Measurements from ENCODE around the gene IFFO2.

Gene IFFO2

DNA sequence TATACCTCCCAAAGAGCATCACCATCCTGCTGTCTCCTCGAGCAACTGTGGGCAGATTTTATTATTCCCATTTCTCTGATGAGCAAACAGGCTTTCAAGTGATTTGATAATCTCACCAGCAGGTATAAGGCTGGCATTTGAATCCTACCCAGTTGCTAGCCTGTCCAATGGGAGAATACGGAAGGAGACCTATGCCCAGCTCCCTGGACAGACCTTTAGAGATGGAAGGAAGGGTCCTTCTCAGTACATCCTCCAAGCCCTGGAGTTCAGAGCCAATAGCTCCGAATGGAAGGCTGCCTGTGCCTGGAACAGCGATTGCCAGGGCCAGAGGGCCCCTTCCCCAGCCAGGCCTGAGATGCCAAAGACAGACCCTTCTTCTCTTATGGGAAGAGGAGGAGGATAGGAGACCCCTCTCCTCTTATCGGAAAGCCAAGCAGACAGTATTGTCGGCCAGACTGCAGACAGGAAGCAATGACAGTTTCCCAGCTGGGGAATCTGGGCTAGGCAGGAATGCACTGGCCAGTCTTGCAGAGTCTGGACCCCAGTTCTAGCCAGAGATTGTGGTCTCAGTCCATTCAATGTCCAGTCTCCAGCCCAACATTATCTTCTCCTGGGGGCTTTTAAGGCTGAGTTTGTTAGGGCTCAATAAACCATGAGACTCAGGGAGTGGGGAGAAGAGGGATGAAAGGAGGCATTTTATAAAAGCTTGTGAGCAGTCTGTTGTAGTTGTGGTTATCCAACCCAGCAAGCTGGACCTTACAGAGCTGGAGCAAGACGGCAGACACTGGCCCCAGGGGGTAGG lies 2.0 kb downstream of the IFFO2 start:
- in situ Hi-C loops (cut with MboI; ENCODE audit: low pct_unique_long_range_greater_than_20kb, low sequenced_read_pairs): no loop called here
- DNase-seq: no peak

DNA sequence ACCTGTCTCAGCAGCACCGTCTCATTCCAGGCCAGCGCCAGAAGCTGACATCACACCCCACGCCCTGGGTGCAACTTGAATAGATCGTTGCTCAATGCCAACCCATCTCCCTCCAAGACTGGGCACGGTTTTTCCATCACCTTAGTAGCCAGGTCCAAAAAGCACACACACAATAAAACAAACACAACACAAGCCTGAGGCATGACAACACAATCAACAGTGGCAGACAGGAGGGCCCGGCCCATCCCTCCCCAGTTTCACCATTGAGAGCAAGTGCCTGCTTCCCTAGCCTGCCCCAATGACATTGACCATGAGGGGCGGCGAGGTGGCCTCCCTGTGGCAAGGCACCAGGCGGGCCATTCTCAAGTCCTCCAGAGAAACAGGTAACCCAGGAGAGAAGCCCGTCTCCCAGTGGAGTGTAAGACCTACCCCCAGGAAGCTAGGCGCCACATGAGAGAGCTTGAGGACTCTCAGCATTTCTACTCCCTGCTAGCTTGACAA lies 2.7 kb downstream of the IFFO2 start:
- in situ Hi-C loops (cut with MboI; ENCODE audit: low pct_unique_long_range_greater_than_20kb, low sequenced_read_pairs): no loop called here
- DNase-seq: no peak

DNA sequence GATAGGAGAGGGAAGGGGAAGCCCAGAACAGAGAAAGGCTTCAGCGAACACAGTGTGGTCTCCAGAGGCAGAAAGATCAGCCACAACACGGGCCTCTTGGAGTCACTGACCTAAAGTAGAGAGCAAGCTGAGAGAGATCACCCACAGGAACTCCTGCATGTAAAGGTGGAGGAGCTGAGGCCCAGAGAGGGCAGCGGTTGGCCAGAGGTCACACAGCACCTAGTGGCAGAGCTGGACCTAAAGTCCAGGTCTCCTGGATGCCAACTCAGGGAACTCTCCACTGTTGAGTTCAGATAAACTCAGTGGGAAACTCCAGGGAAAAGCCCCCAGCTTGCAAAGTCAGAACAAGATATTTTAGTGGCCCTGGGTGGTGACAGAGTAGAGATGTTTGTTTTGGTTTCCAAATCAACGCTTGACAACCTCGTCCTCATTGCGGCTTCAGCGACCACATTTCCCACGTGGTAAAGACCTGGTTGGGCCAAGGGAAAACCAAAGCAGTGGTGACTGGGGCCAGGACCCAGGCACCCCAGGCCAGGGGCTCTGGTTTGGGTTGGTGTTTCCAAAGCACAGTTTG lies 4.6 kb downstream of the IFFO2 start:
- peak; percentile 55 for DNase-seq
- in situ Hi-C loops (cut with MboI; ENCODE audit: low pct_unique_long_range_greater_than_20kb, low sequenced_read_pairs): no loop called here

DNA sequence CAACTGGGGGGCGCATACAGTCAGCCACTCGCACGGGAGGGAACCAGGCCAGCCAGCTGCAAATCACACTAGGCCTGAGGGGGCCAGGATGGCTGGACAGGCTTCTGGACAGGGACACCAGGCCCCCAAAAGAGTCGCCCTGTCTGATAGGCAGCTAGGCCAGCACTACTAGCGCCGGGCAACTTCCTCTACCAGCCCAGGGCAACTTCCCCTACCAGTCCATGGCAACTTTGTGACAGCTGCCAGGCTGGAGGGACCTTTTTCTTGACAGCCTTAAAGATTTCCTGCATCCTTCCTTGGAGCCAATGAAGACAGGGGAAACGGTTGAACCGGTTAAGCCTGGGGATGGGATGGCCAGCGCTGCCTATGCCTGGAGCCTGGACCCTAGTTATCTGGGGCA lies 5.1 kb downstream of the IFFO2 start:
- DNase-seq: peak; percentile 45
- in situ Hi-C loops (cut with MboI; ENCODE audit: low pct_unique_long_range_greater_than_20kb, low sequenced_read_pairs): no loop called here

DNA sequence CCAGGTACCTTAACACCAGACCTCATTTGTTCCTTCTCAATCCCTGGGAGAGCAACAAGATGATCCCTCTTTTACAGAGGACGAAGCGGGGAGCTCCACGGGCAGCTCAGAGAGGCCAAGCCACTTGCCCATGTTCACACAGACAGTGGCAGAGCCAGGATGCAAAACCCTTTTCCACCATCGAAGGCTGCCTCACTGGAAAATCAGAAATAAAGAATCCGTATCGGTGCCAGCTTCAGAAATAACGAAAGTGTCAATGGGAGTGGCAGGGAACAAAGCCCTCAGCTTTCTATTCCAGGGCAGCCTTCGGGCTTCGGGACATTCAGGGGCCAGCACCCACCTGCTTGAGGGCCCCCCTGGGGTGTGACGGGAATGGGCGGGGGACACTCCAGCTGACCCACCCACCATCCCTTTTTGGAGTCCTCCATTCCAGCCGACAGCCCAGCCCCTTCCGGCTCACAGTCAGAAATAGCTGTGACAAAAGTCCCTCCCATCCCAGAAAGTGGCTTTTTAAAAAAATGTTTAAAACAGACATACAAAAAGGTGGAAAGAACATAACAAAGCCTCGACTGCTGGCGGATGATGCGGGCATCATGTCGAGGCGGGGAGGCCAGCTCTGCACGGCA lies 6.0 kb downstream of the IFFO2 start:
- no peak for DNase-seq
- in situ Hi-C loops (cut with MboI; ENCODE audit: low pct_unique_long_range_greater_than_20kb, low sequenced_read_pairs): no loop called here

DNA sequence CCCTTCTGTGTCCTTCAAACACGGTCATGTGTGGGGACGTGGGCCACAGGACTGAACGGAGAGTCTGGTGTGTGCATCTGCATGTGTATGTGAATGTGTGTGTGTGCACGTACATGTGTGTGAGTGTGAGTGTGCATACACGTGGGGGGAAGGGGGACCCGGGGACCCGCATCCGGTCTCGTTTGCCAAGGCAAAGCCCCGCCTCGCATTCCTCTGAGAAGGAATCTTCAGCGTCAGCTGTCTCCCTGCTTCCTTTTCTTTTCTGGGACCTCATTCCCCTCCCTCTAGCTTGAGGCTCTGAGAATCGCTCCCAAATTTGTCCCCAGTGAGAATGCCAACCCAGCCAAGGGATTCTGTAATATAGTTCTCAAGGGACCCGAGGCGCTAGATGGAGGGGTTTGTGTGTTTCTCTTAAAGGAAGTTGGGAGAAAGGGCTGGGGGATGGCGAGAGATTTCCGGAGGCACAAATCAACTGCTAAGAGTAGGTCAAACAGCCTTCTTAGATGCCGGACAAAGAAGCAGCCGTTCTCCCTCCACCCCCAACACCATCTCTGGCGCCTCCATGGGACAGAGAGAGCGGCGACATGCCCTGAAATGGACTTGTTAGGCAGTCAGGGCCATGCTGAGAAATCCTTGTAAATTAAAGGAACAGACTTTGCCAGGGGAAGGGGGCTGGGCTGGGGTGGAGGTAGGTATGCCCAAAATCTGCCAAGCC lies 6.6 kb downstream of the IFFO2 start:
- DNase-seq: peak; percentile 48
- in situ Hi-C loops (cut with MboI; ENCODE audit: low pct_unique_long_range_greater_than_20kb, low sequenced_read_pairs): no loop called here

DNA sequence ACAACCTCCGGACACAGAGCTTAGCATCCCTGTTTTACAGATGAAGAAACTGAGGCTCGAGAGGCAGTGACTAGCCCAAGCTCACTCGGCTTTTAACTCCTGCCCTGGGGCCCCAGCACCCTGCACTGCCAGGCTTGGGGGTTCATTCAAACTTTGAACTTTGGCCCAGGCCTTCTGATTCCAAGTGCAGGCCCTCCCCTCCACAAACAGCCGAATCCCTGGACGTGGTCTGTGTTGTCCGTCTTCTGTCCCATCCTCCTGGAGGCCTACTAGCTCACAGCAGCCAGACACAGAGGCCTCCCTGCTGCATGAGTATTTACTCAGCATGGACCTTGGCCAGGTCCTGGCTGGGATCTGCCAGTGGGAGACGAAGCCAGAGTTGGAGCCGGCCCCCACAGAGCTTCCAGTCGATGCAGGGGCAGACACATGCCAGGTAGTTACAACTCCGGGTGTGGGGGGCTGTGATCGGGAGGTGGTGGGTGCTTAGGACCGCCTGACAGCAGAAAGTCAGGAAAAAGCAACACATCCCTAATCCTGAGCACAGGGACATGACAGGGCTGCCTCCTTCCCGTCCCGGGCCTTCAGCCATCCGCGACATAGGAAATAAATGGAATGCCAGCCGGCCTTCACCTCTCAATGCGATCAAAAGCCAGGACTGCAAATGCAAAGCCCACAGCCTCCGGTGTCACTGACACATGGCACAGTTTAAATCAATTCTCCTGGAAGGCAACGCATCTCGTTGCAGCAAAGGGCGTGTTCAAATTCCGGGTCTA lies 7.4 kb downstream of the IFFO2 start:
- DNase-seq: no peak
- in situ Hi-C loops (cut with MboI; ENCODE audit: low pct_unique_long_range_greater_than_20kb, low sequenced_read_pairs): no loop called here

DNA sequence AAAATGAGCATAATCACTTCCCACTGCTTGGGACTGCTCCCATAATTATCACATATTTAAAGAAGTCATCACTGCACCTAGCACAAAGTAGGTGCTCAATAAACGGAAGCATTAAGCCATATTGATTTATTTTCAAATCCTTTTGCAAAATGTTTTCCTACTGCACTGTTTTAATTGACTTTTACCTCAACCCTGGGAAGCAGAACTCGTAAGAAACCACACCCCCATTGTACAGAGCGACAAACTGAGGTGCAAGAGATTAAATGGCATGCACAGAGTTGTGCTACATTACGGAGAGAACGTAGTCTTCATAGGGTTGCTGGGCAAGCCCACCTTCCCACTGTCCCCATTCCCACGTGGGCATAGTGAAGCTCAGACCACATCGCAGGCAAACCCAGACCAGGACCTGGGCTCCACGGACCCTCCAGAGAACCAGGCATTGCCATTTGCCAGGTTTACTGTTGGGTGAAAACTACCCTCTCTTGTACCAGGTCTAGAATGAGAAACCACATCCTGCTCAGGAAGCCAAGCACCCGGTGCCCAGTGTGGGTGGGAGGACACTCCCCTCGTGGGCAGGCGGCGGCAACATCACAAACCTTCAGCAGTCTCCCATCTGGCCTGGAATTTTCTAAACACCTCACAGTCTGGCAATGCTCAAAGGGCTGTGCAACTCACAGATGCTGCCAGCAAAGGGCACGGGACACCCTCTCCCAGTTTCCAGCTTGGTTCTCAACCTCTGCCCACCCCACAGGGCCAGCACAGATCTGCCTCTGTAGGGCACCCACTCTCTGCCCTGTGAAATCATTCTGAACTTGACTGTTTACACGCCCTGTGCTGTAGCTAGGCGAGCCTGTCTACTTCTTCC lies 8.2 kb downstream of the IFFO2 start:
- in situ Hi-C loops (cut with MboI; ENCODE audit: low pct_unique_long_range_greater_than_20kb, low sequenced_read_pairs): no loop called here
- no peak for DNase-seq

DNA sequence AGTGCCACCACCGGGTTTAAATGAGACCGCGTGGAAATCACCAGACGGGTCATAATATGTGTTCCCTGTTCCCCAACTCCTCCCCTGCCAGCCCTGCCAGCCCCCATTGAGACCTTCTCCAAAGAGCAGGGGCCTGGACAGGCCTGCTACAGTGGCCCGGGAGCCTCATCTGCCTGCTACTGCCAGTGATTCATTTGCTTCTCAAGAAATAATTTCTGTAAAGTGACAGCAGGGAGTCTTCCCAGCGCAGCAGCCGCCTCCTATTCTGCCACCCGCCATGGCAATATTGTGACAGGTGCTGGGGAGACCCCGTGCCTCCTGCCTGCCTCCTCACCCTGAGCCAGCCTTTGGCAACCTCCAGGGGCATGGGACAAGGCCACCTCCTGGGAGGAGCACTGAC lies 8.9 kb downstream of the IFFO2 start:
- in situ Hi-C loops (cut with MboI; ENCODE audit: low pct_unique_long_range_greater_than_20kb, low sequenced_read_pairs): no loop called here

DNA sequence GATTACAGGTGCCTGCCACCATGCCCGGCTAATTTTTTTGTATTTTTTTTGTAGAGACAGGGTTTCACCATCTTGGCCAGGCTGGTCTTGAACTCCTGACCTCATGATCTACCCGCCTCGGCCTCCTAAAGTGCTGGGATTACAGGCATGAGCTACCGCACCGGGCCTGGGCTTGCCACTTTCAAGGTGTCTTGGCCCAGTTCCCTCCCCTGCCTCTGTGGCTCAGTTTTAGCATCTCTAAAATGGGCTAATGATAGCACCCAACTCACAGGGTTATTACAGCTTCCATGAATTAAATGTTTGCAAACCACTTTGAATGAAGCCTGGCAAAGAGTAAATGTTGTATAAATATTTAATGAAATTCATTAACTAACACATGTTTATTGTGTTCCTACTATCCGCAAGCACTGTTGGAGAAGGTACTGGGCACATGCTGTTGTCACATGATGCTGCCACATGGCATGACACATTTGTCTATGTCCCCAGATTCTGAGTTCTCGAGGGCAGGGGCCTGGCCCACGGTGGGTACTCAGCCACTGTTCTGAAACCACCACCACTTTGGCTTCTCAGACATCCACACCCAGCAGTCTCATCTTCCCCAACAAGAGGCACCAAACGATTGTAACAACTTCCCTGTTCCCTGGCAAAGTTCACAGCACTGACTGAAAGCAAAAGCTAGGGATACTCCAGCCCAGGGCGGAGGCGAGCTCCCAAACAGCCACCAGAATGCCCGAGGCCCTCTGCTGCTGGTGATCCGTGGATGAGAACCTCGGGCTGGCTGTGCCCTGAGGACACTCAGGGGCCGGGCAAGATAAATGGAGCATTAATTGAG lies 9.7 kb downstream of the IFFO2 start:
- in situ Hi-C loops (cut with MboI; ENCODE audit: low pct_unique_long_range_greater_than_20kb, low sequenced_read_pairs): no loop called here
- DNase-seq: no peak

More for the DNA sequence above, 8.9 kb downstream of the IFFO2 start:
- DNase-seq: no peak

DNA sequence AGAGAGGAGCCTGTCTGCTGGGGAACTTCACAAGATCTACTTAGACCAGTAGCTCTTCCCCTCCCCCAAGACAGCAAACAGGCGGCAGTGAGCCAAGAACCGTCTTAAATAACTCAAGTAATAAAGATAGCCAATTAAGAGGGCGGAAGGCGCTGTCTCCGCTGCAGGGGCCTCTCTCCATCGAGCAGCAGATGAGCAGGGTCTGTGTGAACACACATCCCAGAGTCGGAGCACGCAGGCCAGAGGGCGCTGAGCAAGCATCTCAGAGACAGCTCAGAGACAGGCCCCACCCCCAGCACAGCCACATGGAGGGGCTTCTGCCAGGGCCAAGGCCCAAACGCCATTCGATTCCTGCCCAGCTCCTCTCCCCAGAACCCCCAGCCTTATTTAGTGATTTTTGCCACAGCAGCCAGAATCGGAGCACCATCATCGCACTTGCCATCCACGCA lies 11.1 kb downstream of the IFFO2 start:
- no peak for DNase-seq
- in situ Hi-C loops (cut with MboI; ENCODE audit: low pct_unique_long_range_greater_than_20kb, low sequenced_read_pairs): no loop called here

DNA sequence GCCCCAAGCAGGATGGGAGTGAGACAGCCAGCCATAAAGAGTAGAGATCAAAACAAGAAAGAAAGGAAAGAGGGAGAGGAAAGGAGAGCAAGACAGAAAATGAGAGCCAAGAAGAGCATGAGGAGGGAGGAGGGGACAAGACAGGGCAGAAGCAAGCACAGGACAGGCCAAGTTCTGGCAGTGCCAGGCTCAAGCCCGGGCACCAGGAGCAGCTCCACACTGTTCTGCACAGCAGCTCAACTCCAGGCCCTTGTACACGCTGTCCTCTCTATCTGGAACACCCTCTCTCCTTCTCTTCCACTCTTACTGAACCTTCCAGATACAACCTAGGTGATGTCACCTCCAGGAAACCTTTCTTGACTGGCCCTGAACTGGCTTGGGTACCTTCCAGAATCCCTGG lies 11.7 kb downstream of the IFFO2 start:
- DNase-seq: no peak
- in situ Hi-C loops (cut with MboI; ENCODE audit: low pct_unique_long_range_greater_than_20kb, low sequenced_read_pairs): no loop called here

DNA sequence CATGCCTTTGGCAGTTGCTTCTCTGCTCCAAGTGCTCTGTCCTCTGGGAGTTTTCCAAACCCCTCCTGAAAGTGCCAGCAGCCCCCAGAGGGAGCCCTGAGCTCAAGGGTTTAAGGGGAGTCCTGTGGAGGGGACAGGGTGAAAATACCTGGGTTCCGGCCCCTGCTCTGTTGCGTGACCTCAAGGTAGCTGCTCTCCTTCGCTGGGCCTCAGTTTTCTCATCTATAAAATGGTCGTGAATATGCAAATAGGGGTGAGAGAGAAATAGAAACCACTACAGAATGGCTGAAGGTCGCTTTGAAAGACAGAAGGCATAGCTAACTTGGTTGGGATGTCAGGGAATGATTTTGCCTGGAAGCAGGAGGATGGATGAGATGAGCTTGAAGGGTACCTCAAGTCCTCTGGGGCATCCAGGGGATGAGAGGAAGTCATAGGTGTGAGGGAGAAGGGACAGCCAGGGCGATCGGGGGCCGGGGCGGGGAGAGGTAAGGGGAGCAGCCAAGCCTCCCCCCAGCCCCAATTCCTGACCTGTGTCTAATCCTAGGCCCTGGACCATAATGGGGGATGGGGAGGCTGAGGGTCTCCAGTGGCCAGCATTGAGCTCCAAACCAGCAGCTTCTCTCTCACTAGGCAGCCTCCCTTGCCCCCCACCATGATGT lies 12.4 kb downstream of the IFFO2 start:
- in situ Hi-C loops (cut with MboI; ENCODE audit: low pct_unique_long_range_greater_than_20kb, low sequenced_read_pairs): no loop called here
- DNase-seq: no peak

DNA sequence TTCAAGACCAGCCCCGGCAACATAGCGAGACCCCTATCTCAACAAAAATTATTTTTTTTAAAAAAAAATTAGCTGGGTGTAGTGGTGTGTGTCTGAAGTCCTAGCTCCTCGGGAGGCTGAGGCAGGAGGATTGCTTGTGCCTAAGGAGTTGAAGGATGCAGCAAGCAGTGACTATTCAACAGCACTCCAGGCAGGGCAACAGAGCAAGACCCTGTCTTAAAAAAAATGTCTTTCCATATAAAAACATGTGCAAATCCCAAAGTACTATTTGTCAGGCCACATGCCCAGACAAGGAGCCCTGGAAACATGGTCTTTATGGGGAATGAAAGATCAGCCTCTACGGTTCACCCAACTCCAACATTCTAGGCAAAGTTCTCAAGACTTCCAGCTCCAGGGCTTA lies 13.3 kb downstream of the IFFO2 start:
- DNase-seq: no peak
- in situ Hi-C loops (cut with MboI; ENCODE audit: low pct_unique_long_range_greater_than_20kb, low sequenced_read_pairs): no loop called here

DNA sequence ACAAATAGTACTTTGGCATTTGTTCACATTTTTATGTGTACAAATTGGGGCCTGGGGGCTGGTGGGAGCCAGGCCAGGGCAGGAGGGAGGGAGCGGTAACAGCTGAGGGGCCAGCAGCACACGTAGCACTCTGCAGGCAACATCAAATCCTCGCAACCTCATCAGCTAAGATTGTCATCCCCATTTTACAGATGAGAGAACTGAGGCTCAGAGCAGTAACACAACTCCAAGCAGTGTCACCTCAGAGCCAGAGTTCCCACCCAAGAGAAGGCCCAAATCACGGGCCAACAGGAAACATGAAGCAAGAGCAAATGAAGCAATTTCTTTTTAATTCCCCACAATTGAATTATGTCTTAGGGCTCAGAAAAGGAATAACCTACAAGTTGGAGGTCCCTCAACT lies 14.1 kb downstream of the IFFO2 start:
- in situ Hi-C loops (cut with MboI; ENCODE audit: low pct_unique_long_range_greater_than_20kb, low sequenced_read_pairs): no loop called here
- DNase-seq: no peak

DNA sequence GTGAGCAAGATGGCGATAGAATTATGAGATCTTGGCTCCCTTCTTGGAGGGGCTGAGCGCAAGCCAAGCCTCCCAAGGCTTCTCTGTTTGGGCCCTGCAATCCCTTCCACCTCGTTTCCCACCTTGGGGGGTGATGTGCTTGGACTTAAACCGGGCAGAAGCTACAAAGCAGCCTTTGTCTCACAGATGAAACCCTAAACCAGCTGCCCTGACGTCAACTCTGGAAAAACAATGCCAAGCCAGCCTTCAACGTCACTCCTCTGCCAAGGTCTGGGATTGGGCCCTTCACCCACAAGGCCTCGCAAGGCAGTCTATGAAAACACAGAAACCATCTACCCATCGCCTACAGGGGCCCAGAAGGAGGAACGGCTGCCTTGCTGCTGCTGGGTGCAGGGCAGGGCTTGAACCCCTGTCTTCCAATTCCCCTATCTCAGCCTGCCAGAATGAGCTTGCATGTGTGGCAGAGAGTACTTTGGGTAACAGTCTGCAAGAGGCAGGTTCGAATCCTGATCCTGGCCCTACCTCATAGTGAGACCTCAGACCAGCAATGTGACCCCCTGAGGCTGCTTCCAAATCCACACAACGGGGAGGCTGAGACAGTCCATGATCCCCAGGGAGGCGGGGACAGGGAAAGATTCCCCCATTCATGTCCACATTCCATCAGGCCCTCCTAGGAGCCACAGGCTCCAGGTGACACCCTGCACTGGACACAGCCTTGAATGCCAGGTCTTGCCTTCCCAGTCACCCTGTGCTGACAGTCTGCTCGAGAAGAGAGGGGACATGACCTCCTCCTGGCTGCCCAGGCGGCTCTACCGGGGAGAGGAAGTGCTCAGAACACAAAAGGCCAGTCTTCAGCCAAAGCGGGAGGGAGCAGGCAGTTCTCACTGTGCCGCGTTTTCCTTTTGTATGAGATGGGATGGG lies 15.0 kb downstream of the IFFO2 start:
- in situ Hi-C loops (cut with MboI; ENCODE audit: low pct_unique_long_range_greater_than_20kb, low sequenced_read_pairs): no loop called here
- no peak for DNase-seq

All from KBM-7 (cell line).